Measurements from ENCODE around the gene LAMA5. TPM values are rescaled to one million over a fixed set of nuclear protein-coding genes. Genes with fewer than 3 reads are reported as not detected.

LAMA5 gene
- total RNA-seq (83.5 and 89.7 TPM in 2 replicates), polyA plus RNA-seq (25.6 and 52.9 TPM in 2 replicates), polyA minus RNA-seq (21.5 and 45.7 TPM in 2 replicates)
- 17.4 TPM for total RNA-seq (2013)

GRCh38 chr20:62367136-62367632 lies at the start of gene LAMA5:
Gene LAMA5 (minus strand): TSS chr20:62367312. CDS start chr20:62367245, 67 bp downstream.
- peak within 1 kb of the TSS in 4 of 5 experiments; percentile 50 to 70 (median 61) for H3K4me3 ChIP-seq (ENCODE audit: control extremely low read depth in 1 of 5, extremely low read depth in 1 of 5, insufficient read depth in 1 of 5, low read depth in 2 of 5, low read length in 4 of 5)
- ATAC-seq (ENCODE audit: low read depth) (peak; percentile 70), DNase-seq (peak; percentile 62)
- intact Hi-C loops (cut with micrococcal nuclease): loop anchor here (2.0 kb wide), 1 partner anchor 28 kb away; no protein-coding TSS in a partner anchor
- WGBS (ENCODE audit: insufficient coverage): under 1% methylated on average over 51 of the region's 70 CpGs
- H3K9ac ChIP-seq (ENCODE audit: low read length): peak within 1 kb of the TSS; percentile 71
- ChIA-PET CTCF (interaction anchor here (0.9 to 4.2 kb wide), 8 partner anchors 10 to 133 kb away, joined by 3 to 27 read pairs (median 3); partner anchors contain the start of gene RPS21), POLR2A (interaction anchor here (4.2 kb wide), 1 partner anchor 28 kb away, joined by 43 read pairs; no protein-coding TSS in a partner anchor)
- Mint-ChIP-seq H3K27me3 (peaks cover 6% of the 10 kb centered on the region), H3K4me3 (peak within 1 kb of the TSS; percentile 80), H3K9me3 (ENCODE audit: insufficient read depth) (no peaks in the 10 kb centered on the region), H3K4me1 (peaks cover 22% of the 10 kb centered on the region), H3K27ac (peak within 1 kb of the TSS; percentile 15)
- H3K27ac ChIP-seq (ENCODE audit: low read length in 2 of 2): no peak within 1 kb of the TSS
- peak within 1 kb of the TSS; percentile 93 for H3K4me2 ChIP-seq (replicated peaks; ENCODE audit: low read depth, low read length, poor library complexity, severe bottlenecking)
- peaks cover 0 to 4% (median 0%) of the 10 kb centered on the region in 3 donors for H3K9me3 ChIP-seq (ENCODE audit: control extremely low read depth in 1 of 3, control insufficient read depth in 2 of 3, insufficient read depth in 1 of 3, low read length in 2 of 3)
- H3K27me3 ChIP-seq (replicated peaks in 1 of 4; ENCODE audit: control extremely low read depth in 1 of 4, control insufficient read depth in 3 of 4, insufficient read depth in 4 of 4, low read length in 3 of 4): peaks cover 0 to 42% (median 12%) of the 10 kb centered on the region in 4 experiments
- TF ChIP-seq EZH2 (IDR thresholded peaks at IDR 0.05; ENCODE audit: borderline replicate concordance, insufficient read depth, low read depth, low read length, poor library complexity, severe bottlenecking) (no peak), CTCF (IDR thresholded peaks at IDR 0.05) (no peak)
- no peaks in the 10 kb centered on the region for H3K79me2 ChIP-seq (ENCODE audit: control insufficient read depth, insufficient read depth, low read length)
- peaks cover 25 to 31% of the 10 kb centered on the region in 2 donors for H3K4me1 ChIP-seq (ENCODE audit: control insufficient read depth in 2 of 2, insufficient read depth in 2 of 2, low read length in 2 of 2)
- peaks cover 6% of the 10 kb centered on the region for H4K20me1 ChIP-seq (ENCODE audit: control insufficient read depth, insufficient read depth, low read length, poor library complexity, severe bottlenecking)
- H2AFZ ChIP-seq (ENCODE audit: insufficient read depth, low read depth, low read length, poor library complexity, severe bottlenecking): peak within 1 kb of the TSS; percentile 70
- no peaks in the 10 kb centered on the region for H3K36me3 ChIP-seq (replicated peaks in 1 of 2; ENCODE audit: control extremely low read depth in 1 of 2, control insufficient read depth in 1 of 2, extremely low read depth in 1 of 2, insufficient read depth in 2 of 2, low read length in 1 of 2)

- H3K27ac ChIP-seq (ENCODE audit: low read length in 2 of 2): no peak overlapping the region
- no peak overlapping the region for H3K27ac Mint-ChIP-seq
- no peaks in the 10 kb centered on the region for H3K9me3 Mint-ChIP-seq (ENCODE audit: insufficient read depth)
- DNase-seq: no peak
- no peak overlapping the region for H3K9ac ChIP-seq (ENCODE audit: low read length)
- ChIA-PET POLR2A (no interaction called here), CTCF (no interaction called here)
- TF ChIP-seq EZH2 (IDR thresholded peaks at IDR 0.05; ENCODE audit: borderline replicate concordance, insufficient read depth, low read depth, low read length, poor library complexity, severe bottlenecking) (no peak), CTCF (IDR thresholded peaks at IDR 0.05) (no peak)
- no peaks in the 10 kb centered on the region for H3K36me3 ChIP-seq (replicated peaks in 1 of 2; ENCODE audit: control extremely low read depth in 1 of 2, control insufficient read depth in 1 of 2, extremely low read depth in 1 of 2, insufficient read depth in 2 of 2, low read length in 1 of 2)
- H3K4me1 Mint-ChIP-seq: no peaks in the 10 kb centered on the region
- H3K4me3 ChIP-seq (ENCODE audit: control extremely low read depth in 1 of 5, extremely low read depth in 1 of 5, insufficient read depth in 1 of 5, low read depth in 2 of 5, low read length in 4 of 5): no peak overlapping the region
- H3K27me3 ChIP-seq (replicated peaks in 1 of 4; ENCODE audit: control extremely low read depth in 1 of 4, control insufficient read depth in 3 of 4, insufficient read depth in 4 of 4, low read length in 3 of 4): peaks cover 0 to 8% (median 0%) of the 10 kb centered on the region in 4 experiments
- H3K79me2 ChIP-seq (ENCODE audit: control insufficient read depth, insufficient read depth, low read length): no peaks in the 10 kb centered on the region
- intact Hi-C loops (cut with micrococcal nuclease): no loop called here
- H3K27me3 Mint-ChIP-seq: no peaks in the 10 kb centered on the region
- 87% methylated on average over 24 of the region's 24 CpGs for WGBS (ENCODE audit: insufficient coverage)
- H3K4me3 Mint-ChIP-seq: no peak overlapping the region
- H3K4me2 ChIP-seq (replicated peaks; ENCODE audit: low read depth, low read length, poor library complexity, severe bottlenecking): no peak overlapping the region
- H3K9me3 ChIP-seq (ENCODE audit: control extremely low read depth in 1 of 3, control insufficient read depth in 2 of 3, insufficient read depth in 1 of 3, low read length in 2 of 3): no peaks in the 10 kb centered on the region
- ATAC-seq (ENCODE audit: low read depth): no peak
- no peak overlapping the region for H2AFZ ChIP-seq (ENCODE audit: insufficient read depth, low read depth, low read length, poor library complexity, severe bottlenecking)
- no peaks in the 10 kb centered on the region for H4K20me1 ChIP-seq (ENCODE audit: control insufficient read depth, insufficient read depth, low read length, poor library complexity, severe bottlenecking)
- peaks cover 0 to 1% of the 10 kb centered on the region in 2 donors for H3K4me1 ChIP-seq (ENCODE audit: control insufficient read depth in 2 of 2, insufficient read depth in 2 of 2, low read length in 2 of 2)
Observed at GRCh38 chr20:62415354-62416111, 48.4 kb upstream of the LAMA5 start.

Data from B cell (primary cell).